Type B pancreatic cell (in vitro differentiated cells): Measurements from ENCODE around the gene BACH2. TPM values are rescaled to one million over a fixed set of nuclear protein-coding genes. Genes with fewer than 3 reads are reported as not detected.

Experiments
- DNase-seq: peaks from one replicate; pipeline ENCODE4 v3.0.0; 2021; ENCODE audit warnings: mixed read lengths; ENCODE audit not compliant: unreplicated experiment; ENCODE audit errors: extremely low spot score
- H3K27ac Mint-ChIP-seq: 2 replicates; pipeline ENCODE4 v1.8.0; 2021; ENCODE audit warnings: mild to moderate bottlenecking, mixed read lengths
- H3K27me3 Mint-ChIP-seq: 2 replicates; pipeline ENCODE4 v1.8.0; 2021; ENCODE audit warnings: mixed read lengths
- H3K36me3 Mint-ChIP-seq: 2 replicates; pipeline ENCODE4 v1.8.0; 2021; ENCODE audit warnings: mixed read lengths
- H3K4me1 Mint-ChIP-seq: one replicate; pipeline ENCODE4 v1.8.0; 2021; ENCODE audit warnings: mixed read lengths; ENCODE audit not compliant: unreplicated experiment
- H3K4me3 Mint-ChIP-seq: 2 replicates; pipeline ENCODE4 v1.8.0; 2021; ENCODE audit warnings: mild to moderate bottlenecking, mixed read lengths
- H3K9me3 Mint-ChIP-seq: 2 replicates; pipeline ENCODE4 v1.8.0; 2021; ENCODE audit warnings: mixed read lengths
- CTCF ChIP-seq: fragments of 200-600 bp; sonication (generic); conservative IDR thresholded peaks from 2 replicates; pipeline ENCODE4 v1.5.0; 2021; ENCODE audit warnings: antibody characterized with exemption, mild to moderate bottlenecking
- total RNA-seq: library from RNA; stranded (reverse); gene quantifications from 2 replicates; pipeline ENCODE4 v1.2.1, GENCODE V29; 2021; ENCODE audit warnings: low replicate concordance

Gene BACH2
- total RNA-seq, 1 donor from 2014 or later = 33.5 TPM

GRCh38 chr6:90178384-90178855, 118.2 kb downstream of the BACH2 start:
- TF ChIP-seq CTCF = no peak
- no peak for DNase-seq
- no peaks in the 10 kb centered on the region for H3K27me3 Mint-ChIP-seq
- no peak overlapping the region for H3K27ac Mint-ChIP-seq
- no peaks in the 10 kb centered on the region for H3K9me3 Mint-ChIP-seq
- peaks cover 7% of the 10 kb centered on the region for H3K36me3 Mint-ChIP-seq
- H3K4me3 Mint-ChIP-seq = no peak overlapping the region
- peaks cover 18% of the 10 kb centered on the region for H3K4me1 Mint-ChIP-seq

GRCh38 chr6:90177544-90178383, 118.9 kb downstream of the BACH2 start:
- Mint-ChIP-seq H3K36me3 (peaks cover 8% of the 10 kb centered on the region), H3K4me1 (peaks cover 13% of the 10 kb centered on the region), H3K4me3 (no peak overlapping the region), H3K27me3 (no peaks in the 10 kb centered on the region), H3K9me3 (no peaks in the 10 kb centered on the region), H3K27ac (no peak overlapping the region)
- no peak for DNase-seq
- no peak for TF ChIP-seq CTCF

GRCh38 chr6:90175627-90176538, 120.8 kb downstream of the BACH2 start:
- no peak for DNase-seq
- no peaks in the 10 kb centered on the region for H3K9me3 Mint-ChIP-seq
- H3K4me1 Mint-ChIP-seq = peaks cover 13% of the 10 kb centered on the region
- no peak overlapping the region for H3K4me3 Mint-ChIP-seq
- no peaks in the 10 kb centered on the region for H3K27me3 Mint-ChIP-seq
- H3K27ac Mint-ChIP-seq = peak overlapping the region; percentile 16
- no peak for TF ChIP-seq CTCF
- H3K36me3 Mint-ChIP-seq = peaks cover 8% of the 10 kb centered on the region

GRCh38 chr6:90173262-90173925, 123.2 kb downstream of the BACH2 start:
- Mint-ChIP-seq H3K27me3 (no peaks in the 10 kb centered on the region), H3K4me1 (peaks cover 18% of the 10 kb centered on the region), H3K27ac (no peak overlapping the region), H3K9me3 (no peaks in the 10 kb centered on the region), H3K4me3 (no peak overlapping the region), H3K36me3 (peaks cover 8% of the 10 kb centered on the region)
- no peak for DNase-seq
- no peak for TF ChIP-seq CTCF

GRCh38 chr6:90170601-90171000, 126.0 kb downstream of the BACH2 start:
- no peak for DNase-seq
- Mint-ChIP-seq H3K36me3 (peaks cover 8% of the 10 kb centered on the region), H3K27ac (no peak overlapping the region), H3K9me3 (no peaks in the 10 kb centered on the region), H3K4me3 (no peak overlapping the region), H3K27me3 (no peaks in the 10 kb centered on the region), H3K4me1 (peaks cover 8% of the 10 kb centered on the region)
- no peak for TF ChIP-seq CTCF
